Memory B cell (primary cell): ENCODE data around the gene LTBP2.

Experiments
- ATAC-seq: fragments of 150-1000 bp; cut with Tn5 transposase; 2 replicates; pipeline ENCODE4 v1.10.0; 2021; ENCODE audit warnings: low read depth, mild to moderate bottlenecking, moderate library complexity
- DNase-seq, 2 donors: peaks; one replicate each; pipeline ENCODE4 v3.0.0; 2022; ENCODE audit warnings: low spot score in 2 of 2
- H3K27ac Mint-ChIP-seq: one replicate; pipeline ENCODE4 v1.8.0; 2022; ENCODE audit warnings: mild to moderate bottlenecking, moderate library complexity, mixed read lengths
- H3K27me3 Mint-ChIP-seq: one replicate; pipeline ENCODE4 v1.8.0; 2022; ENCODE audit warnings: mixed read lengths
- H3K36me3 Mint-ChIP-seq: one replicate; pipeline ENCODE4 v1.8.0; 2022; ENCODE audit warnings: mild to moderate bottlenecking, mixed read lengths
- H3K4me1 Mint-ChIP-seq: one replicate; pipeline ENCODE4 v1.8.0; 2022; ENCODE audit warnings: mixed read lengths
- H3K4me3 Mint-ChIP-seq: one replicate; pipeline ENCODE4 v1.8.0; 2022; ENCODE audit warnings: mild to moderate bottlenecking, moderate library complexity, mixed read lengths
- H3K9me3 Mint-ChIP-seq: one replicate; pipeline ENCODE4 v1.8.0; 2022; ENCODE audit warnings: mixed read lengths

LTBP2 gene

DNA sequence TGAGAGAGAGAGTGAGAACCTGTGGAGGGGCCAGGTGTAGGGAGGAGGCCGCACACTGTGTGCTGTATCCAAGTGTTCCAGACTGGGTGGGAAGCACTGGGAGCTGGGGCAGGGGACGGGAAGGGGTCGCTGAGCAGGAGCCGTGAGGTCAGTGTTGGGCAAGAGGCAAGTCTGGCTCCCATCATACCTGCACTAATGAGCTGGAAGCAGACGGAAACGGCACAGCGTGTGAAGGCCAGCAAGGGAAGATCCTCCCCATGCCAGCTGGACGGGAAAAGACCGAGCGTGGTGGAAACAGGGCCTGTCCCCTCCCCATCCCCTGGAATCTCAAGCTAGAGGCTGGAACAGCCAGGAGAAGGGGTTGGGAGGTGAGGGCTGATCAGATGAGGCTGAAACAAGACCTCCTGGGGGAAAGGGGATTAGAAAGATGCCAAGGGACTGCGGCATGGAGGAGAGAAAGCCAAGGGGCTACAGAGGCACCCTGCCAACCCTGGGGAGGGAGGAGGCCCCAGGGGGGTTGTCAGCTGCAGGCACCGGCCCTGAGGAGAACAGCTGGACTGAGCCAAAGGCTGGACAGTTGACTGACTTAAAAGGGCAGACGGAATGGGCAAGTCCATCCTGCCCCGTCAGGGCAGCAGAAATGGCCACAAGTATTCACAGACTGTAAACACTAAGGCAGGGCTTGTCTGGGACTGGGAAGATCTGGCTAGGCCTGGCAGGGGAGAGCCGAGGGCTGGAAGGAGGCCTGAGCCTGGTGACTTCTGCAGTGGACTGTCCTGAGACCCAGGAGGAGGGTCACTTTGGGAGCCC lies 19.0 kb upstream of the LTBP2 start:
- Mint-ChIP-seq H3K36me3 (no peaks in the 10 kb centered on the region), H3K4me3 (no peak overlapping the region), H3K4me1 (peaks cover 3% of the 10 kb centered on the region), H3K9me3 (no peaks in the 10 kb centered on the region), H3K27ac (no peak overlapping the region), H3K27me3 (peaks cover 12% of the 10 kb centered on the region)
- DNase-seq = no peak
- no peak for ATAC-seq

DNA sequence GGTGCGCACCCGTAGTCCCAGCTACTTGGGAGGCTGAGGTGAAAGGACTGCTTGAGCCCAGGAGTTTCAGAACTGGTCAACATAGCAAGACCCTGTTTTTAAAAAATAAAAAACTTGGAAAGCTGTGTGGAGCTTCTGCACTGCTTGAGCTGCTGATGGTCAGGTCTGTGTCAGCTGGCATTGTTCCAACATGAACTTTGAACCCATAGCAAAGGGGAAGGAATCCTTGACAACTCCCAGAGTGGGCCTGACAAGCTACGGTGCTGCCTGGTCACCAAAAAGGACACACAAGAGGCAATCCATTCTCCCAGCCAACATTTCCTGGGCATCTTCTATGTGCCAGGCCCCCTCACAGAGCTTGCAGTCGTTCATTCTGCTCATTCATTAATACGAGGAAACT lies 16.4 kb upstream of the LTBP2 start:
- ATAC-seq (no peak), DNase-seq (no peak)
- no peak overlapping the region for H3K4me3 Mint-ChIP-seq
- no peak overlapping the region for H3K27ac Mint-ChIP-seq
- peaks cover 11% of the 10 kb centered on the region for H3K27me3 Mint-ChIP-seq
- H3K36me3 Mint-ChIP-seq = no peaks in the 10 kb centered on the region
- H3K9me3 Mint-ChIP-seq = no peaks in the 10 kb centered on the region
- H3K4me1 Mint-ChIP-seq = peaks cover 3% of the 10 kb centered on the region

DNA sequence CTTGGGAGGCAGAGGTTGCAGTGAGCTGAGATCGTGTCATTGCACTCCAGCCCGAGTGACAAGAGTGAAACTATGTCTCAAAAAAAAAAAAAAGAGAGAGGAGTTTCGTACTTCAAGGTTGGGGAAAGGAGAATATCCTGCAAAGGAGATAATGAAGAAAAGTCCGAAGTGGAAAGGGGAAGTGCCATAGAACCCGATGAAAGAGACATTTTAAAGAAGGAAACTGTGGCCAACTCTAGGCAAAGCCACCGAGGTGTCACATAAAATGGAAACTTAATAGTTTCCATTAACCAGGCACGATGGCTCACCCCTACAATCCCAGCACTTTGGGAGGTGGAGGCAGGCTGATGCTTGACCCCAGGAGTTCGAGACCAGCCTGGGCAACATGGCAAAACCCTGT lies 15.0 kb upstream of the LTBP2 start:
- peaks cover 8% of the 10 kb centered on the region for H3K27me3 Mint-ChIP-seq
- DNase-seq = no peak
- peak; percentile 51 for ATAC-seq
- H3K36me3 Mint-ChIP-seq = no peaks in the 10 kb centered on the region
- no peaks in the 10 kb centered on the region for H3K9me3 Mint-ChIP-seq
- H3K4me1 Mint-ChIP-seq = peaks cover 3% of the 10 kb centered on the region
- no peak overlapping the region for H3K4me3 Mint-ChIP-seq
- H3K27ac Mint-ChIP-seq = no peak overlapping the region

DNA sequence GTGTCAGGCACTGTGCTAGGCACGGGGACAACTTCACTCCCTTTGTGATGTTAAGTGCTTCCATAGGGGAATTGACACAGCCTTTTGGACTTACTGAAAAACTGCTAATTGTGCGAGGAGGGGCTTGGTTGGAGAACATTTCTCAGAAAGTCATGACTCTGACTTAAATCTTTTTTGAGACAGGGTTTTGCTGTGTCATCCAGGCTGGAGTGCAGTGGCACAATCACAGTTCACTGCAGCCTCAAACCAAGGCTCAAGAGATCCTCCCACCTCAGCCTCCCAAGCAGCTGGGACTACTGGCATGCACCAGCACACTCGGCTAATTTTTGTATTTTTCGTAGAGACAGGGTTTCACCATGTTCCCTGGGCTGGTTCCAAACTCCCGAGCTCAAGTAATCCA lies 10.2 kb upstream of the LTBP2 start:
- DNase-seq = no peak
- Mint-ChIP-seq H3K27me3 (peaks cover 9% of the 10 kb centered on the region), H3K4me3 (no peak overlapping the region), H3K27ac (no peak overlapping the region), H3K9me3 (no peaks in the 10 kb centered on the region), H3K36me3 (no peaks in the 10 kb centered on the region), H3K4me1 (peaks cover 23% of the 10 kb centered on the region)
- no peak for ATAC-seq

DNA sequence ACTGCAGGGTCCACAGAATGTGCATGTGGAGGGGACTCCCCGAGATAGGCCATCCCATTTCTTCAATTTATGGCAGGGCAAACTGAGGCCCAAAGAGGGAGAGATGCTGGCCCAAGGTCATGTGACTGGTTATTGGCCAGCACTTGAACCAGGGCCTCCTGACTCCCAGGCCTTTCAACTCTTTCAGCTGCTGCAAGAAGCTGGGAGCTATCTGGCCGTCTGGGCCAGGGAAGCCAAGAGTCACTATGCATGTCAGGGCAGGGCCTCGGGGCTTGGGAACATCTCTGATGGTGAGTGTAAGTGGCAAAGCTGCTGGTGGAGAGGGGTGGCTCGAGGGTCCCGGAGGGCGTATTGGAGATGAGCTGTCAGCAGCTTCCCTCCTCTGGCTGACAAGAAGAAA lies 9.5 kb upstream of the LTBP2 start:
- DNase-seq = no peak
- H3K9me3 Mint-ChIP-seq = no peaks in the 10 kb centered on the region
- H3K27ac Mint-ChIP-seq = no peak overlapping the region
- no peaks in the 10 kb centered on the region for H3K36me3 Mint-ChIP-seq
- no peak overlapping the region for H3K4me3 Mint-ChIP-seq
- peaks cover 20% of the 10 kb centered on the region for H3K4me1 Mint-ChIP-seq
- ATAC-seq = no peak
- peaks cover 9% of the 10 kb centered on the region for H3K27me3 Mint-ChIP-seq

DNA sequence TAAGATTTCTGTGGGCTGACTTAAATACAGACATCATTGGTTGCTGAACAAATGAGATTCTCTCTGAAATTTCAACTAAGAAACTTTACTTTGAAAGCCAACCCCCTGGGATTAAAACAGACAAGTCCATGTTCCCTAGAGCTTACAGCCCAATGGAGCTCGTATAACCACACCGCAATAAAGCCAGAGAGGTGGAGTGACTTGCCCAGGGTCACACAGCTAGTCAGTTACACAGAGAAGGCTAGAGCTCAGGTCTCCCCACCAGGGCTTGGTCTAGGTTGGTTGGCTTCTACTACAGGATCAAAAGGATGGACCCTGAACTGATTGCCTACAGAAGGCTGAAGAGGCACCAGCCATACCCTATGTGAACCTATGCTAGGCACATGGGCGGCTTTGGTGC lies 8.9 kb upstream of the LTBP2 start:
- Mint-ChIP-seq H3K9me3 (no peaks in the 10 kb centered on the region), H3K4me3 (no peak overlapping the region), H3K4me1 (peaks cover 21% of the 10 kb centered on the region)

DNA sequence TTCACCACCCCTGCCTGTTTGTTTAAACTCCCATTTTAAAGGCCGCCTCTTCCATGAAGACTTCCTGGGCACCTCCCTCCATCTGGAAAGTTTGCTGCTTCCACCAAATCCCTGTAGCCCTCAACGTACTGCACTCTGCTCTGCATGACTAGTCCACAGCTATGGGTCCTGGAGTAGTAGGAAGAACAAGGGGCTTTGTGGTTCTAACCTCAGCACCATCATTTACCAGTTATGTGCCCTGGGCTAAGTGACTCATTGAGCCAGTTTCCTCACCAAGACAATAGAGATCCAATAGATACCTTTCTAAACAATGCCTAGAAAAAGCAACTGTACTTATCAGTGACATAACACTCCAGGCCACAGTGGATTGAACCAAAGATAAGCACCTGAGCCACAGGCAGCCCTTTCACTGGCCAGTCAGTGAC lies 8.5 kb upstream of the LTBP2 start:
- no peak for ATAC-seq
- H3K27me3 Mint-ChIP-seq = peaks cover 12% of the 10 kb centered on the region
- peaks cover 25% of the 10 kb centered on the region for H3K4me1 Mint-ChIP-seq
- H3K27ac Mint-ChIP-seq = no peak overlapping the region
- no peak overlapping the region for H3K4me3 Mint-ChIP-seq
- no peaks in the 10 kb centered on the region for H3K9me3 Mint-ChIP-seq
- DNase-seq = no peak
- no peaks in the 10 kb centered on the region for H3K36me3 Mint-ChIP-seq

More for the DNA sequence above, 8.9 kb upstream of the LTBP2 start:
- no peak for ATAC-seq
- Mint-ChIP-seq H3K27me3 (peaks cover 10% of the 10 kb centered on the region), H3K36me3 (no peaks in the 10 kb centered on the region), H3K27ac (no peak overlapping the region)
- no peak for DNase-seq

DNA sequence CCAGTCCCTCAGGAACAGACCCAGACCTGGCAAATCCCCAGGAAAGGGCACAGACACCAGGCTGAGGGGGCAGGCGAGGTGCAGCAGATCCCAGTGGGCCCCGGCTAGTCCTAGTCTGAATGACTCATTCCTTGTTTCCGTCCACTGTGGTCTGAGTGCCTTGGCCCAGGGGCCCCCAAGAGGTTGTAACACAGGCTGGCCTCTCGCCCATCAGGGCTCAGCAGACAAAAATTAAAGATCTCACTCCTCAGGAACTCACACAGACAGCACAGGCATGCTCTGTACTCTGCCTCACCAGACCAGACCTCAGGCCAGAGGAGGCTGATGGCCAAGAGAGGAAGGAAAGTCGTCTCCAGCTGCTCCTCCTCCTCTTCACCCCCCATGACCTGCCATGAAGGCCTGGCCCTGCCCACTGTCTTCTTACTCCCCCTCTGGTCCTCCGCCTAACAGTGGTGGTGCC lies 7.7 kb upstream of the LTBP2 start:
- DNase-seq (no peak), ATAC-seq (no peak)
- Mint-ChIP-seq H3K27me3 (peaks cover 12% of the 10 kb centered on the region), H3K4me3 (peak overlapping the region; percentile 16), H3K4me1 (peaks cover 33% of the 10 kb centered on the region), H3K27ac (no peak overlapping the region), H3K9me3 (no peaks in the 10 kb centered on the region), H3K36me3 (no peaks in the 10 kb centered on the region)

DNA sequence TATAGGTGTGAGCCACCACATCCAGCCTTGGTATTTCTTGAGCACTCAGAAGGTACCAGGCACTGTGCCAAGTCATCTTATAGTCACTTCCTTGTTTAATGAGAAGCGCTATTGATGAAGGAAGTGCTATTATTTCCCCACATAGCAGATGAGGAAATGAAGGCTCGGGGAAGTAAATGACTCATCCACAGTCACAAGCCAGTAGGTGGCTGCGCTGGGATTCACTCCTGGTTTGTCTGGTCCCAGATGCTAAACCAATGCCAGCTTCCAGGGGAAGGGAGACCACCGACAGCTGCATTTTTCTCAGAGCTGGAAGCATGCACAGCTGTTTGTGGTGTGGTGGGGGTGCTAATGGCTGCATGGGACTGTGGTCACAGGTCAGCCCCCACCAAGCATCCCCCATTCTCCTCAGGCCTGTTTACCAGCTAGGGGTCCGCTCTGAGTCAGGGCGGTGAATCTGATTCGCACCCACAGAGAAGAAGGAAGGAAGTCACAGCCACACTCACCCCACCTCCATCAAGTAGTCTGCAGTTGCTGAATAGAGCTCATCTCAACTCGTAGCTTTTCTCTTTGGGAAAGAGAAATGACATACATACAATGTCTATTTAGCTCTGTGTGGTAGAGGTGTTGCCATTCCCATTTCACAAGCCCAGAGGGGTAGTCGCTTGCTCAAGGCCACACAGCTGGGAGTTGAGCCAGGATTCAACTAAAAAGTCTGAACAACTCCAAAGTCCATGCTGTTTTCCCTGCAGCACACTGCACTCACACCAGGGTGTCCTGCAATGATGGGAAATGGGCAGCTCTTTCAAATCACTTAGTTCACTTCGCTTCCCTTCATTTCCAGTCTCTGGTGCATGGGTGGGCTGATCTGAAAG lies 6.3 kb upstream of the LTBP2 start:
- peak in 1 of 2 donors; percentile 38 for DNase-seq
- no peaks in the 10 kb centered on the region for H3K9me3 Mint-ChIP-seq
- peaks cover 44% of the 10 kb centered on the region for H3K4me1 Mint-ChIP-seq
- H3K36me3 Mint-ChIP-seq = no peaks in the 10 kb centered on the region
- peak overlapping the region; percentile 65 for H3K4me3 Mint-ChIP-seq
- peak; percentile 83 for ATAC-seq
- H3K27ac Mint-ChIP-seq = peak overlapping the region; percentile 84
- peaks cover 21% of the 10 kb centered on the region for H3K27me3 Mint-ChIP-seq

DNA sequence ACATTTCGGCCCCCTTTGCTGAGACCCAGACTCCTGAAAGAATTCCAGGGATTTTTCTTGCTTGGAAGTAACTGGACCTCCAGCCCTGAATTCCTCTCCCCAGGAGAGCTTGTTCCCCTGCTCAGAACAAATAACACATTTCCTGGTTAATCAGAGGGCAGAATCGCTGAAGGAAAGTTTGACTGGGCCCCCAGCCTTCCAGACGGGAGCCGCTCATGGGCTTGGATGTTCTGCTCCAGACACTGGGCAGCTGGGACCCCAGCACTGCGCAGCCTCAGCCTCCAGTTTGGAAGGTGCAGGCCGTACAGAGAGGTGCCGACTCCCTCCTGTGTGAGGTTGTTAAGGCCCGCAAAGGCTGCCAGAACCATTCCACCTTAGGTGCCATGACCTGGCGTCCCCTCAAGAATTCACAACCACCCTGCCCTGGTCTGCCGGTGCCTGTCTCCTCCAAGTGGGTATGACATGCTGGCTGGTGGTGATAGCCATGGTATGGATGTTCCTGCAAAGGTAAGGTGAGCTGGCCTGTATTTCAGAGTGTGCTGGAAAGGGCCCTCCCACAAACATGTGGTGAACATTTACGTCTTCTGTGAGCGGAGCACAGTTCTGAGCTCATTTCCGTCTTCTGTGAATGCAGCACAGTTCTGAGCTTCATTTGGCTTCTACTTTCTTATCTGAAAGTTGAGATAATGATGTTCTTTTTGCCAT lies 5.1 kb upstream of the LTBP2 start:
- Mint-ChIP-seq H3K4me1 (peaks cover 44% of the 10 kb centered on the region), H3K4me3 (no peak overlapping the region), H3K36me3 (no peaks in the 10 kb centered on the region), H3K27ac (no peak overlapping the region), H3K9me3 (no peaks in the 10 kb centered on the region), H3K27me3 (peaks cover 19% of the 10 kb centered on the region)
- DNase-seq (no peak), ATAC-seq (no peak)

DNA sequence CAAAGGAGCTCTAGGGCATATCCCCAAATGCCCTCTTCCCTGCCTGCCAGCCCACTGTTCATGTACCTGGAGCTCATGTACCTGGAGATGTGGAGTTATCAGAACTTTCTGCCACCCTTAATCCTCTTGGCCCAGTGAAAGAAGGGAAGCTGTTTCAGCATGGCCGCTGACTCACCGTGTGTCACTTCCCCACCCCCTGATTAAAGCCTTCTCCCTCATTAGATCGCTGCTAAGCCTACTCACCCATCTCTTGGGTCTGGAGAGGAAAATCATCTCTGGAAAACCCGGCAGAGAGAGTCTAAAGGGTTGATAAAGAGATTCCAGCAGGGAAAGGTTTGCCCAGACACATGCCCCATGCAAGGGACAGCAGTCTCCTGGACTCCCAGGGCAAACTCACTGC lies 4.5 kb upstream of the LTBP2 start:
- ATAC-seq (no peak), DNase-seq (no peak)
- no peak overlapping the region for H3K27ac Mint-ChIP-seq
- H3K9me3 Mint-ChIP-seq = no peaks in the 10 kb centered on the region
- peaks cover 19% of the 10 kb centered on the region for H3K27me3 Mint-ChIP-seq
- peaks cover 44% of the 10 kb centered on the region for H3K4me1 Mint-ChIP-seq
- H3K4me3 Mint-ChIP-seq = no peak overlapping the region
- no peaks in the 10 kb centered on the region for H3K36me3 Mint-ChIP-seq

DNA sequence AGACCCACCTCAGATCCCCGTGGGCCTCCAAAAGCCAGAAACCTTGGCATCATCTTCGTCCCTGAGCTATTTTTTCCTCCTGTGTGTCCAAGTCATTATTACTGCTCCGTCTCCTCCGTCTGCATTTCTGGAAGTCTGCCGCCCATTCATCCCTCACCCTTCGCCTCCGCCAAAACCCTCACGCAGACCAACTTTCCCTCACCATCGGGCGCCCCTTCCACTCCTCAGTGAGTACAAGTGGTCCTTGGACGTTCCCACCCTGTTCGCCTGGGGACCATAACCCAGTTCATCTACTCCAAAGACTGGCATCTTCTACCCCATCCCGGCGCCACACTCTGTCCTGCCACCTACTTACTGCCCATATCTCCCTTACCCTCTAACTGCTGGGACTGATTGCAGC lies 3.7 kb upstream of the LTBP2 start:
- Mint-ChIP-seq H3K36me3 (no peaks in the 10 kb centered on the region), H3K4me3 (no peak overlapping the region), H3K4me1 (peaks cover 44% of the 10 kb centered on the region), H3K27ac (no peak overlapping the region), H3K27me3 (peaks cover 18% of the 10 kb centered on the region), H3K9me3 (no peaks in the 10 kb centered on the region)
- DNase-seq (no peak), ATAC-seq (no peak)

DNA sequence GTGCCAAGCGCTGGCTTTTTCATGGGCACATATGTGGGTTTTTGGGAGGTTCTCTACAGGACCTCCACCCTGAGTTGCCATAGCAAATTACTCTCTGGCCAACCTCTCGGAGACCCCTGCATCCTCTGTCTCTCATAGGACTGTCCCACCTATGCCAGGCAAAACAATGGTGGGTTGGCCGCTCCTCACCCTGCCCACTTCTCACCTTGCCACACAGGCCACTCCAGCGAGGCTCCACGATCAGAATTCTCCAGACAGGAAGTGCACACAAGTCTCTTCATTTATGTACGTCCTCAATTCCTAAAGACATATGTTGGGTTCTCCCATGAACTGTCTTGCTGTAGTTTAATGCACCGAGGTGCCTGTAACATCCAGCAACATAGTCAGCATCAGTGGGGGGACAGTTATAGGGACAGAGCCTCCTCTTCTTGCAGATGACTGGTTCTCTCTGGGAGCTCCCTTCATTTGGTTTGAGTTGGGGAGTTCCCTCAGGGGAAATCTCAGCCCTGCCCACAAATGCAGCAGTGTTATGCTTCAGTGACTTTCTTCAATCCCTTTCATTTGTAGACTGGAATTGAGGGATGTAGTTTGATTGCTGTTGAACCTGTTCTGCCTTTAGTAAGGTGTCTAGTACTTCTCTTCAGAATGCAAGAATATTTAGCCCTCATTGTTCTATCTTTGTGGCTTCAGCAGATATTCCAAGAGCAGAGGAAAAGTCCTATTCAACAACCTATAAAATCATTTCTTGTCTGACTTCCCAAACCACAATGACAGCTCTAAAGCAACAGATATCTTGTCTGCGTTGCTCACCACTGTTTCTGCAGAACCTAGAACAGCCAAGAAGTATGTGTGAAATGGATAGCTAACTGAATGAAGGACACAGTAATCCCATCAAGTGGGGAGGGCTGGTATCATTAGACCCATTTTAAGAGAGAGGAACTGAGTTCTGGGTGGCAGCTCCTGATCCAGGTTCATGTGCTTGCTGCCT lies 2.8 kb upstream of the LTBP2 start:
- Mint-ChIP-seq H3K27me3 (peaks cover 14% of the 10 kb centered on the region), H3K4me3 (no peak overlapping the region), H3K36me3 (no peaks in the 10 kb centered on the region), H3K4me1 (peaks cover 42% of the 10 kb centered on the region), H3K27ac (peak overlapping the region; percentile 38), H3K9me3 (no peaks in the 10 kb centered on the region)
- DNase-seq (no peak), ATAC-seq (peak; percentile 35)
